Measurements from ENCODE around the gene LMAN2. TPM values are rescaled to one million over a fixed set of nuclear protein-coding genes. Genes with fewer than 3 reads are reported as not detected.
A peak's percentile ranks its signal among the peaks of the same experiment; 100 is the strongest.
"Not testable (repeated sequence)": the region's sequence is repeated elsewhere in the genome, so short reads cannot be mapped to it uniquely, and the experiment has no call there.

LMAN2 gene
- polyA plus RNA-seq, 3 donors = 148 to 275 (median 259) TPM

GRCh38 chr5:177306674-177307543 is 44.6 kb downstream of the LMAN2 start:
- Histone ChIP-seq H4K20me1 (ENCODE audit: insufficient read depth, low read length) (peaks cover 54% of the 10 kb centered on the region), H3K9ac (ENCODE audit: insufficient read depth, low read length, poor library complexity, severe bottlenecking) (peak overlapping the region; percentile 87), H3K36me3 (replicated peaks in 1 of 2; ENCODE audit: control insufficient read depth in 1 of 2, insufficient read depth in 2 of 2, low read length in 2 of 2) (peaks cover 23 to 27% of the 10 kb centered on the region in 2 donors), H2AFZ (ENCODE audit: insufficient read depth, low read depth, low read length, poor library complexity, severe bottlenecking) (peak overlapping the region; percentile 54), H3K9me3 (replicated peaks in 1 of 2; ENCODE audit: control insufficient read depth in 1 of 2, insufficient read depth in 1 of 2, low read length in 2 of 2) (no peaks in the 10 kb centered on the region), H3K27ac (ENCODE audit: low read depth in 1 of 2, low read length in 2 of 2) (peak overlapping the region; percentile 95 to 98), H3K4me2 (replicated peaks; ENCODE audit: extremely low read depth, low read length, poor library complexity, severe bottlenecking) (peak overlapping the region; percentile 88), H3K79me2 (ENCODE audit: insufficient read depth, low read length) (peaks cover 96% of the 10 kb centered on the region), H3K4me3 (replicated peaks in 1 of 3; ENCODE audit: low read depth in 2 of 3, low read length in 3 of 3) (peak overlapping the region; percentile 39 to 97 (median 57)), H3K27me3 (ENCODE audit: control insufficient read depth in 2 of 2, insufficient read depth in 2 of 2, low read length in 2 of 2) (no peaks in the 10 kb centered on the region), H3K4me1 (ENCODE audit: control insufficient read depth in 1 of 2, insufficient read depth in 2 of 2, low read length in 2 of 2) (peaks cover 82 to 94% of the 10 kb centered on the region in 2 donors)
- TF ChIP-seq, protein P1, sequence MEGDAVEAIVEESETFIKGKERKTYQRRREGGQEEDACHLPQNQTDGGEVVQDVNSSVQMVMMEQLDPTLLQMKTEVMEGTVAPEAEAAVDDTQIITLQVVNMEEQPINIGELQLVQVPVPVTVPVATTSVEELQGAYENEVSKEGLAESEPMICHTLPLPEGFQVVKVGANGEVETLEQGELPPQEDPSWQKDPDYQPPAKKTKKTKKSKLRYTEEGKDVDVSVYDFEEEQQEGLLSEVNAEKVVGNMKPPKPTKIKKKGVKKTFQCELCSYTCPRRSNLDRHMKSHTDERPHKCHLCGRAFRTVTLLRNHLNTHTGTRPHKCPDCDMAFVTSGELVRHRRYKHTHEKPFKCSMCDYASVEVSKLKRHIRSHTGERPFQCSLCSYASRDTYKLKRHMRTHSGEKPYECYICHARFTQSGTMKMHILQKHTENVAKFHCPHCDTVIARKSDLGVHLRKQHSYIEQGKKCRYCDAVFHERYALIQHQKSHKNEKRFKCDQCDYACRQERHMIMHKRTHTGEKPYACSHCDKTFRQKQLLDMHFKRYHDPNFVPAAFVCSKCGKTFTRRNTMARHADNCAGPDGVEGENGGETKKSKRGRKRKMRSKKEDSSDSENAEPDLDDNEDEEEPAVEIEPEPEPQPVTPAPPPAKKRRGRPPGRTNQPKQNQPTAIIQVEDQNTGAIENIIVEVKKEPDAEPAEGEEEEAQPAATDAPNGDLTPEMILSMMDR (IDR thresholded peaks at IDR 0.05) = peak; percentile 53
- peaks cover 0 to 3% (median 0%) of the 10 kb centered on the region in 7 donors for H3K9me3 Mint-ChIP-seq
- peak overlapping the region; percentile 93 to 96 for H3K4me3 Mint-ChIP-seq
- DNase-seq = peak; percentile 93 to 97 (median 96)
- intact Hi-C loops (cut with micrococcal nuclease) = loop anchor here in 1 of 2 donors (5.0 to 10.0 kb wide), 3 partner anchors 45 to 288 kb away; partner anchors contain the start of genes LMAN2 and TMED9
- H3K36me3 Mint-ChIP-seq = peaks cover 30 to 45% of the 10 kb centered on the region in 2 donors
- WGBS (ENCODE audit: insufficient coverage) = 0% methylated on average over 3 of the region's 15 CpGs
- H3K27ac Mint-ChIP-seq = peak overlapping the region; percentile 95 to 99 (median 98)
- H3K27me3 Mint-ChIP-seq (ENCODE audit: low read depth in 3 of 3) = no peaks in the 10 kb centered on the region
- H3K4me1 Mint-ChIP-seq = peaks cover 77% of the 10 kb centered on the region

- 83% methylated on average over 6 of the region's 11 CpGs for WGBS (ENCODE audit: insufficient coverage)
- not testable (repeated sequence) for H3K27me3 ChIP-seq (ENCODE audit: control insufficient read depth in 2 of 2, insufficient read depth in 2 of 2, low read length in 2 of 2); H3K9me3 ChIP-seq (replicated peaks in 1 of 2; ENCODE audit: control insufficient read depth in 1 of 2, insufficient read depth in 1 of 2, low read length in 2 of 2); H3K9me3 Mint-ChIP-seq; H2AFZ ChIP-seq (ENCODE audit: insufficient read depth, low read depth, low read length, poor library complexity, severe bottlenecking); DNase-seq; H3K27me3 Mint-ChIP-seq (ENCODE audit: low read depth in 3 of 3)
- H3K4me3 Mint-ChIP-seq = peak overlapping the region; percentile 93 to 96
- intact Hi-C loops (cut with micrococcal nuclease) = loop anchor here in 1 of 2 donors (5.0 to 10.0 kb wide), 3 partner anchors 46 to 289 kb away; partner anchors contain the start of genes LMAN2 and TMED9
- Histone ChIP-seq H3K27ac (ENCODE audit: low read depth in 1 of 2, low read length in 2 of 2) (peak overlapping the region; percentile 95 to 98), H3K4me1 (ENCODE audit: control insufficient read depth in 1 of 2, insufficient read depth in 2 of 2, low read length in 2 of 2) (peaks cover 83 to 94% of the 10 kb centered on the region in 2 donors), H3K4me2 (replicated peaks; ENCODE audit: extremely low read depth, low read length, poor library complexity, severe bottlenecking) (peak overlapping the region; percentile 88), H3K79me2 (ENCODE audit: insufficient read depth, low read length) (peaks cover 96% of the 10 kb centered on the region), H3K9ac (ENCODE audit: insufficient read depth, low read length, poor library complexity, severe bottlenecking) (peak overlapping the region; percentile 53), H3K4me3 (replicated peaks in 1 of 3; ENCODE audit: low read depth in 2 of 3, low read length in 3 of 3) (peak overlapping the region; percentile 35 to 97 (median 37)), H3K36me3 (replicated peaks in 1 of 2; ENCODE audit: control insufficient read depth in 1 of 2, insufficient read depth in 2 of 2, low read length in 2 of 2) (peaks cover 30 to 34% of the 10 kb centered on the region in 2 donors), H4K20me1 (ENCODE audit: insufficient read depth, low read length) (peaks cover 52% of the 10 kb centered on the region)
- H3K4me1 Mint-ChIP-seq = peaks cover 81% of the 10 kb centered on the region
- H3K27ac Mint-ChIP-seq = peak overlapping the region; percentile 95 to 99 (median 98)
- peaks cover 36 to 52% of the 10 kb centered on the region in 2 donors for H3K36me3 Mint-ChIP-seq
Observed at GRCh38 chr5:177306103-177306640, 45.3 kb downstream of the LMAN2 start.
